Fibroblast of skin of scalp (primary cell): ENCODE measurements around the gene CHKA.

Experiments used
- DNase-seq: peaks from one replicate; pipeline ENCODE4 v3.0.0-alpha.2; 2013

Gene CHKA

GRCh38 chr11:68044145-68044813 lies 76.9 kb downstream of the CHKA start:
- DNase-seq, result no peak

GRCh38 chr11:68043349-68044144 lies 77.6 kb downstream of the CHKA start:
- DNase-seq, result peak; percentile 60

- no peak for DNase-seq
Measured at GRCh38 chr11:68043029-68043348, 78.2 kb downstream of the CHKA start.

- no peak for DNase-seq
Measured at GRCh38 chr11:68042219-68043028, 78.8 kb downstream of the CHKA start.

GRCh38 chr11:68041617-68042218 lies 79.5 kb downstream of the CHKA start:
- no peak for DNase-seq

GRCh38 chr11:68040957-68041591 lies 80.1 kb downstream of the CHKA start:
- no peak for DNase-seq

- DNase-seq, result peak; percentile 69
Measured at GRCh38 chr11:68040101-68040956, 80.9 kb downstream of the CHKA start.

GRCh38 chr11:68039526-68040086 lies 81.6 kb downstream of the CHKA start:
- DNase-seq, result no peak

- DNase-seq, result peak; percentile 80
Measured at GRCh38 chr11:68038718-68039525, 82.3 kb downstream of the CHKA start, which contains the start of gene TCIRG1. Gene TCIRG1, plus strand, starts transcription at chr11:68039025. Its CDS starts 2,247 bp downstream, at chr11:68041272.

- no peak for DNase-seq
Measured at GRCh38 chr11:68038226-68038717, 82.9 kb downstream of the CHKA start.

- DNase-seq, result no peak
Measured at GRCh38 chr11:68037411-68038225, 83.6 kb downstream of the CHKA start.

- DNase-seq, result no peak
Measured at GRCh38 chr11:68036717-68037239, 84.4 kb downstream of the CHKA start.

GRCh38 chr11:68036141-68036716 lies 85.0 kb downstream of the CHKA start:
- DNase-seq, result no peak

GRCh38 chr11:68035266-68035876 lies 85.8 kb downstream of the CHKA start:
- no peak for DNase-seq

GRCh38 chr11:68033708-68034045 lies 87.5 kb downstream of the CHKA start:
- no peak for DNase-seq

- DNase-seq, result no peak
Measured at GRCh38 chr11:68032997-68033707, 88.0 kb downstream of the CHKA start.

- no peak for DNase-seq
Measured at GRCh38 chr11:68032003-68032402, 89.2 kb downstream of the CHKA start.

- no peak for DNase-seq
Measured at GRCh38 chr11:68031144-68031464, 90.1 kb downstream of the CHKA start.
